Chondrocyte (in vitro differentiated cells): ENCODE data around the gene TMEM220. TPM values are rescaled to one million over a fixed set of nuclear protein-coding genes. Genes with fewer than 3 reads are reported as not detected.
"Not testable (repeated sequence)": the region's sequence is repeated elsewhere in the genome, so short reads cannot be mapped to it uniquely, and the experiment has no call there.

Experiments
- DNase-seq: peaks from one replicate; pipeline ENCODE4 v3.0.0; 2021; ENCODE audit warnings: mixed read lengths, low spot score
- H3K27ac Mint-ChIP-seq: one replicate; pipeline ENCODE4 v1.8.0; 2021; ENCODE audit warnings: mild to moderate bottlenecking, moderate library complexity, mixed read lengths; ENCODE audit not compliant: unreplicated experiment
- H3K27me3 Mint-ChIP-seq: 2 replicates; pipeline ENCODE4 v1.8.0; 2021; ENCODE audit warnings: low read depth, mixed read lengths
- H3K36me3 Mint-ChIP-seq: 2 replicates; pipeline ENCODE4 v1.8.0; 2021; ENCODE audit warnings: low read depth, mixed read lengths
- H3K4me1 Mint-ChIP-seq: 2 replicates; pipeline ENCODE4 v1.8.0; 2021; ENCODE audit warnings: low read depth, mild to moderate bottlenecking, mixed read lengths
- H3K4me3 Mint-ChIP-seq: one replicate; pipeline ENCODE4 v1.8.0; 2021; ENCODE audit warnings: mild to moderate bottlenecking, moderate library complexity, mixed read lengths; ENCODE audit not compliant: unreplicated experiment
- H3K9me3 Mint-ChIP-seq: 2 replicates; pipeline ENCODE4 v1.8.0; 2021; ENCODE audit warnings: low read depth, mixed read lengths
- total RNA-seq: library from RNA; stranded (reverse); gene quantifications from 3 replicates; pipeline ENCODE4 v1.2.1, GENCODE V29; 2021
- TF ChIP-seq, protein P1 (sequence below): fragments of 200-600 bp; sonication (generic); IDR thresholded peaks from 2 replicates; pipeline ENCODE4 v1.5.0; 2021; ENCODE audit warnings: antibody characterized with exemption, mild to moderate bottlenecking, moderate library complexity

The TMEM220 gene
- total RNA-seq, 1 donor from 2014 or later, result 7.6 TPM

DNA sequence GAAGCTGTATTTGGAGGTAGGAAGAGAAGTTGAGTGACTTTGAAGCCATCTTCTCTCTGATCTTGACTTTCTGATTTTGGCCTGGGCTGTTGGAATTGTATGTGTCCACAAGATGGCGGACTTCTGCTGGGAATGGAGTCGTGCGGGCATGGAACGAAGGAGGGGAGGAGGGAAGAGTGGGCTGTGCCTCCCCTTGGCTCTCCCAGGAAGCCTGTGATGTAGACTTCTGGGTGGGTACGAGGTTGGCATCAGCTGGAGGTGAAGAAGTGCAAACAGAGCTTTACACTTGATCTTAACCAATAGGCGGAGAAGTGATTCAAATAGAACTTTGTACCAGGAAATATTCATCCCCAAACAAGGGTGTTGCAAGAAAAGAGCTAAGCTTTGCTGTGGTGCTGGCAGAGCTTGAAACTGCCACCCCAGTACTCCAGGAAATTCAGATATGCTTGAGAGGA, 7.4 kb upstream of the TMEM220 start:
- Mint-ChIP-seq H3K4me3 (no peak overlapping the region), H3K9me3 (no peaks in the 10 kb centered on the region), H3K36me3 (peaks cover 1% of the 10 kb centered on the region), H3K4me1 (peaks cover 2% of the 10 kb centered on the region), H3K27me3 (peaks cover 5% of the 10 kb centered on the region), H3K27ac (peak overlapping the region; percentile 43)
- TF ChIP-seq, protein P1, sequence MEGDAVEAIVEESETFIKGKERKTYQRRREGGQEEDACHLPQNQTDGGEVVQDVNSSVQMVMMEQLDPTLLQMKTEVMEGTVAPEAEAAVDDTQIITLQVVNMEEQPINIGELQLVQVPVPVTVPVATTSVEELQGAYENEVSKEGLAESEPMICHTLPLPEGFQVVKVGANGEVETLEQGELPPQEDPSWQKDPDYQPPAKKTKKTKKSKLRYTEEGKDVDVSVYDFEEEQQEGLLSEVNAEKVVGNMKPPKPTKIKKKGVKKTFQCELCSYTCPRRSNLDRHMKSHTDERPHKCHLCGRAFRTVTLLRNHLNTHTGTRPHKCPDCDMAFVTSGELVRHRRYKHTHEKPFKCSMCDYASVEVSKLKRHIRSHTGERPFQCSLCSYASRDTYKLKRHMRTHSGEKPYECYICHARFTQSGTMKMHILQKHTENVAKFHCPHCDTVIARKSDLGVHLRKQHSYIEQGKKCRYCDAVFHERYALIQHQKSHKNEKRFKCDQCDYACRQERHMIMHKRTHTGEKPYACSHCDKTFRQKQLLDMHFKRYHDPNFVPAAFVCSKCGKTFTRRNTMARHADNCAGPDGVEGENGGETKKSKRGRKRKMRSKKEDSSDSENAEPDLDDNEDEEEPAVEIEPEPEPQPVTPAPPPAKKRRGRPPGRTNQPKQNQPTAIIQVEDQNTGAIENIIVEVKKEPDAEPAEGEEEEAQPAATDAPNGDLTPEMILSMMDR, result peak; percentile 89
- no peak for DNase-seq

DNA sequence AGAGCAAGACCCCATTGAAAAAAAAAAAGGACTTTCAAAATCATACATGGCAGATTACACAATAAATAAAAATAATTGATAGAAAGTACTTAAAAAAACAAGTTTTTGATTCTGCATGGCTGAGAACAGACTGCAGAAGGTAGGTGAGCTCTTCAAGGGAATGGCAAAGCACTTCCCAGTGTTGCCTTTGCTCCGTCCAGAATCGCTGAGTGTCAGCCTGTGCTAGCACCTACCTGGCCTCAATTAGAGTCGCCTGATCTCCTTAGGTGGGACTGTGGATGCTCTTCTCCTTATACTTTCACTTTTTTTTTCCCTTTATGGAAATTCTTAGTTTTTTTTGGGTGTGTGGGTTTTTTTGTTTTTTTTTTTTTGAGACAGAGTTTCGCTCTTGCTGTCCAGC, 6.0 kb upstream of the TMEM220 start:
- Mint-ChIP-seq H3K4me1 (peaks cover 6% of the 10 kb centered on the region), H3K27ac (no peak overlapping the region), H3K9me3 (no peaks in the 10 kb centered on the region), H3K36me3 (peaks cover 3% of the 10 kb centered on the region), H3K27me3 (peaks cover 5% of the 10 kb centered on the region), H3K4me3 (no peak overlapping the region)
- TF ChIP-seq, protein P1, result no peak
- no peak for DNase-seq

DNA sequence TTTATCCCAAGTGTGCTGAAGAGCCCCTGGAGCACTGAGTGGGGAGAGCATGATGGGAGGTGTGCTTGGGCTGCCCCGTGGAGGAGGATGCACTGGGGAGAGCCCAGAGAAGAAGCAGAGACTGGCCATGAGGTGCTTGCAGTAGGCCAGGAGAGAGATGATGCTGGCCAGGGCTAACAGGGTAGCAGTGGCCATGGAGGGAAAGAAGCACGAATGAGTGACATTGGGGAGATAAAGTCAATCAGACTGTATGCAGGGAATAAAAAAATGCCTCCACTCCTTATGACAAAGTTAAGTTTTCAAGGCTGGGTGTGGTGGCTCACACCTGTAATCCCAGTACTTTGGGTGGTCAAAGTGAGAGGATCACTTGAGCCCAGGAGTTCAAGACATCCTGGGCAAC, 5.4 kb upstream of the TMEM220 start:
- H3K27me3 Mint-ChIP-seq, result peaks cover 5% of the 10 kb centered on the region

DNA sequence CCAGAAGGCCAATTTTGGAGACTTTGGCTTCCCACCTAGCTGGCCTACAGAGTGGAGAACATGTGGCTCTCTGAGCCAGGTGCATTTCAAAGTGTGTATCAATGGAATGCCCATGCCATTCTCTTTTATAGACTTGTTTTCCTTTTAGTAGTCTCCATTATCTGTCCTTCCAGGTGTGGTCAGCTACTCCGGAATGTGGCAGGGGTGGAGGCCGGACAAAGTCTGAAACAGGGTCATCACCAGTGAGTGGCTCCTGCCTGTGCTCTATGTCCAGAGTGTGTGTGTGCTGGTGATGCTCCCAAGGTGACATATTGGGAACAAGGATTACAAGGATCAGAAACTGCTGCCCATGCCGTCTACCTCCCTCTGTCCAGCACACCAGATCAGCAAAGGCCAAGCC, 3.8 kb upstream of the TMEM220 start:
- DNase-seq, result no peak
- H3K27me3 Mint-ChIP-seq, result peaks cover 2% of the 10 kb centered on the region

More for the DNA sequence above, 5.4 kb upstream of the TMEM220 start:
- H3K4me3 Mint-ChIP-seq, result no peak overlapping the region
- DNase-seq, result no peak
- H3K4me1 Mint-ChIP-seq, result peaks cover 12% of the 10 kb centered on the region
- no peaks in the 10 kb centered on the region for H3K9me3 Mint-ChIP-seq
- TF ChIP-seq, protein P1, result no peak
- H3K27ac Mint-ChIP-seq, result no peak overlapping the region
- peaks cover 3% of the 10 kb centered on the region for H3K36me3 Mint-ChIP-seq

DNA sequence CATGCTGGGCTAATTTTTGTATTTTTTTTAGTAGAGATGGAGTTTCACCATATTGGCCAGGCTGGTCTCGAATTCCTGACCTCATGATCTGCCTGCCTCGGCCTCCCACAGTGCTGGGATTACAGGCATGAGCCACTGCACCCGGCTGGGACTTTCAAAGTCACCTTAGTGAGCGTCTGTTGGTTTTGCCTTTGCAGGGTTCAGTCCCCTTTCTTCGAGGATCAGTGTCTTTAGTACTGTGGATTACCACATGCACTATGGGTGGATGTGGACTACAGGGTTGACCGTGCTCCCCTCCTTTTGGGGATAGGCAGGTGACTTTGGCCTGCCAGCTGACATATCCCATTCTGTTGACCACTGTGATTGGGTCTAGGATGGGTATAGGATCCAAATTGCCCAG, 2.3 kb upstream of the TMEM220 start:
- H3K36me3 Mint-ChIP-seq, H3K27me3 Mint-ChIP-seq, H3K9me3 Mint-ChIP-seq, DNase-seq, H3K4me3 Mint-ChIP-seq, H3K27ac Mint-ChIP-seq: not testable (repeated sequence)
- H3K4me1 Mint-ChIP-seq, result peaks cover 14% of the 10 kb centered on the region

More for the DNA sequence above, 3.8 kb upstream of the TMEM220 start:
- Mint-ChIP-seq H3K4me3 (no peak overlapping the region), H3K9me3 (no peaks in the 10 kb centered on the region), H3K27ac (no peak overlapping the region), H3K36me3 (peaks cover 3% of the 10 kb centered on the region), H3K4me1 (peaks cover 16% of the 10 kb centered on the region)
- TF ChIP-seq, protein P1, result no peak

DNA sequence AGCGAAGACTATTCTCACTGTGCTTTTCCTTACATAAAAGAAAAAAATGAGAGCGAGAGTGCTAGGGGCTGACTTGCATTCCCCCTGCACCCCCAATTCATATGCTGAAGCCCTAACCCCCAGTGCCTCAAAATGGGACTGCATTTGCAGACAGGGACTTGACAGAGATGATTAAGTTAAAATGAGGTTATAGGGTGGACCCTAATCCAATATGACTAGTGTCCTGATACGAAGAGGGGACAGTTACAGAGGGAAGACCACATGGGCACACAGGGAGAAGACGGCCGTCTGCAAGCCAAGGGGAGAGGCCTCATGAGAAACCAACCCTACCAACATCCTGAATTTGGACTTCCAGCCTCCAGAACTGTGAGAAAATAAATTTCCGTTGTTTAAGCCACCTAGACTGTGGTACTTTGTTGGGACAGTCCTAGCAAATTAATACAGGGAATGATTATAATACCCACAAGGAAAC, 1.6 kb upstream of the TMEM220 start:
- Mint-ChIP-seq H3K9me3 (no peaks in the 10 kb centered on the region), H3K27ac (no peak overlapping the region), H3K4me3 (no peak overlapping the region), H3K27me3 (peaks cover 2% of the 10 kb centered on the region), H3K36me3 (peaks cover 3% of the 10 kb centered on the region), H3K4me1 (peaks cover 13% of the 10 kb centered on the region)
- DNase-seq, result no peak
- TF ChIP-seq, protein P1, result no peak

DNA sequence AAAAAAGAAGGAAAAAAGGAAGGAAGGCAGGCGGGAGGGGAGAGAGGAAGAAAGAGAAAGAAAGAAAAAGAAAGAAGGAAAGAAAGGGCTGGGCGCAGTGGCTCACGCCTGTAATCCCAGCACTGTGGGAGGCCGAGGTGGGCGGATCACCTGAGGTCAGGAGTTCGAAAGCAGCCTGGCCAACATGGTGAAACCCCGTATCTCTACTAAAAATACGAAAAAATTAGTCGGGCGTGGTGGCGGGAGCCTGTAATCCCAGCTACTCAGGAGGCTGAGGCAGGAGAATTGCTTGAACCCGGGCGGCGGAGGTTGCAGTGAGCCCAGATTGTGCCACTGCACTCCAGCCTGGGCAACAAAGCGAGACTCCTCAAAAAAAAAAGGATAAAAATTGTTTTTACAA, 424 bp upstream of the TMEM220 start:
- Mint-ChIP-seq H3K4me1 (peaks cover 15% of the 10 kb centered on the region), H3K27ac (peak overlapping the region; percentile 98), H3K4me3 (peak overlapping the region; percentile 98)
- not testable (repeated sequence) for H3K9me3 Mint-ChIP-seq, DNase-seq, H3K36me3 Mint-ChIP-seq, H3K27me3 Mint-ChIP-seq
